ENCODE data around the gene CEP85L. TPM values are rescaled to one million over a fixed set of nuclear protein-coding genes. Genes with fewer than 3 reads are reported as not detected.

CEP85L gene
- 0.88 and 0.92 TPM in 2 replicates for total RNA-seq (2014; rRNA removed; shearing (Covaris generic))

- in situ Hi-C loops (cut with HindIII; ENCODE audit: low sequenced_read_pairs): no loop called here
- peak; percentile 92 for DNase-seq (ENCODE audit: low spot score)
Measured at GRCh38 chr6:118651282-118652050, at the start of gene CEP85L. Gene CEP85L, minus strand, starts transcription at chr6:118651591. Its CDS starts 322 bp downstream, at chr6:118651269.

- in situ Hi-C loops (cut with HindIII; ENCODE audit: low sequenced_read_pairs): no loop called here
- no peak for DNase-seq (ENCODE audit: low spot score)
Measured at GRCh38 chr6:118700531-118700930, 49.1 kb upstream of the CEP85L start.

- in situ Hi-C loops (cut with HindIII; ENCODE audit: low sequenced_read_pairs): no loop called here
- DNase-seq (ENCODE audit: low spot score): no peak
Measured at GRCh38 chr6:118697554-118697953, 46.2 kb upstream of the CEP85L start.

GRCh38 chr6:118696271-118696670, 44.9 kb upstream of the CEP85L start:
- in situ Hi-C loops (cut with HindIII; ENCODE audit: low sequenced_read_pairs): no loop called here

GRCh38 chr6:118693562-118693961, 42.2 kb upstream of the CEP85L start:
- DNase-seq (ENCODE audit: low spot score): no peak
- in situ Hi-C loops (cut with HindIII; ENCODE audit: low sequenced_read_pairs): no loop called here

More at GRCh38 chr6:118696271-118696670, 44.9 kb upstream of the CEP85L start:
- no peak for DNase-seq (ENCODE audit: low spot score)

- no peak for DNase-seq (ENCODE audit: low spot score)
- in situ Hi-C loops (cut with HindIII; ENCODE audit: low sequenced_read_pairs): no loop called here
Measured at GRCh38 chr6:118685823-118686449, 34.5 kb upstream of the CEP85L start.

- no peak for DNase-seq (ENCODE audit: low spot score)
- in situ Hi-C loops (cut with HindIII; ENCODE audit: low sequenced_read_pairs): no loop called here
Measured at GRCh38 chr6:118683881-118684872, 32.8 kb upstream of the CEP85L start.

GRCh38 chr6:118680452-118681095, 29.2 kb upstream of the CEP85L start:
- in situ Hi-C loops (cut with HindIII; ENCODE audit: low sequenced_read_pairs): no loop called here
- peak; percentile 6 for DNase-seq (ENCODE audit: low spot score)

GRCh38 chr6:118679327-118679901, 28.0 kb upstream of the CEP85L start:
- in situ Hi-C loops (cut with HindIII; ENCODE audit: low sequenced_read_pairs): no loop called here
- DNase-seq (ENCODE audit: low spot score): no peak

GRCh38 chr6:118678866-118679265, 27.5 kb upstream of the CEP85L start:
- in situ Hi-C loops (cut with HindIII; ENCODE audit: low sequenced_read_pairs): no loop called here
- no peak for DNase-seq (ENCODE audit: low spot score)

GRCh38 chr6:118677193-118677592, 25.8 kb upstream of the CEP85L start:
- DNase-seq (ENCODE audit: low spot score): no peak
- in situ Hi-C loops (cut with HindIII; ENCODE audit: low sequenced_read_pairs): no loop called here

GRCh38 chr6:118675225-118675624, 23.8 kb upstream of the CEP85L start:
- in situ Hi-C loops (cut with HindIII; ENCODE audit: low sequenced_read_pairs): no loop called here
- no peak for DNase-seq (ENCODE audit: low spot score)

- in situ Hi-C loops (cut with HindIII; ENCODE audit: low sequenced_read_pairs): no loop called here
- no peak for DNase-seq (ENCODE audit: low spot score)
Measured at GRCh38 chr6:118674772-118675171, 23.4 kb upstream of the CEP85L start.

GRCh38 chr6:118672678-118673077, 21.3 kb upstream of the CEP85L start:
- in situ Hi-C loops (cut with HindIII; ENCODE audit: low sequenced_read_pairs): no loop called here
- no peak for DNase-seq (ENCODE audit: low spot score)

- no peak for DNase-seq (ENCODE audit: low spot score)
- in situ Hi-C loops (cut with HindIII; ENCODE audit: low sequenced_read_pairs): no loop called here
Measured at GRCh38 chr6:118669561-118669960, 18.2 kb upstream of the CEP85L start.

- DNase-seq (ENCODE audit: low spot score): no peak
- in situ Hi-C loops (cut with HindIII; ENCODE audit: low sequenced_read_pairs): no loop called here
Measured at GRCh38 chr6:118668761-118669385, 17.5 kb upstream of the CEP85L start.

GRCh38 chr6:118667988-118668387, 16.6 kb upstream of the CEP85L start:
- no peak for DNase-seq (ENCODE audit: low spot score)
- in situ Hi-C loops (cut with HindIII; ENCODE audit: low sequenced_read_pairs): no loop called here

- in situ Hi-C loops (cut with HindIII; ENCODE audit: low sequenced_read_pairs): no loop called here
- no peak for DNase-seq (ENCODE audit: low spot score)
Measured at GRCh38 chr6:118665011-118665410, 13.6 kb upstream of the CEP85L start.
